HG02938 (cell line): ENCODE measurements around the gene MSMO1.

ENCODE experiments used
- ATAC-seq: cut with Tn5 transposase; IDR thresholded peaks from one replicate; pipeline ENCODE4 v1.9.1; 2021; ENCODE audit warnings: mild to moderate bottlenecking, moderate library complexity; ENCODE audit not compliant: unreplicated experiment

The MSMO1 gene

DNA sequence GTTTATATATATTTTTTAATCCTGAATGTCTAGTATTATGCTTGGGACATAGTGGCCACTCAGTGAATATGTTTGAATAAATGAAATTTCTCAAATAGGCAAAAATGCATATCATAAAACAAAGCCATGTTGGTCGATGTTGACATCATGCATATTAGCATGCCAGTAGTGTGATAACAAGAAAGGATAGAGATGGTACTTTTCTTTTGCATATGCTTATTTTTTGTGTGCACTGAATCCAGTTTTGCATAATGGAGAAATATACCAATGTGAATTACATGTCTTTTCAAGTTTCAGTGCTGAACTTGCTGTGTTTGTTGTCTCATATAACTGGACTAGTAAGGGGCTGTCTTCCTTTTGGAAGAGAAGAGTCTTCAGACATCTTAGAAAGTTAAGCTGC is 58.9 kb downstream of the MSMO1 start:
- ATAC-seq: no peak

DNA sequence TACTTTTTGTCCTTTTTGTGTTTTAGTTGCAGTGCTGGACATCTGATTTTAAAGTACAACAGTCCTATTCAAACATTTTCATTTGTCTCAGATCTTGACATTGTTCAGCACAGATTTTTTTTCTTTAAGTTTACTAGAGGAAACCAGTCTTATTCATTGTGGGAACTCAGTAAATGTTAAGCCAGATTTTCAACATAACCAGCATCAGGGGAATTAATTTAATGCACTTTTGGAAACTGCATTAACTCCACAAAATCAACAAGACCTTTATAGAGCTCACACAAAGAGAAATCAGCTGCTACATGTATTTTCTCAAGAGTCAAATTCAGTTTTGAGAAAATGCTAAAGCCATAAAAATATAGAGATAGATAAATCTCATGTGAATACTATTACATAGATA is 61.3 kb downstream of the MSMO1 start:
- no peak for ATAC-seq
